ENCODE data around the gene PGS1.

The PGS1 gene

GRCh38 chr17:78397681-78398101 lies 19.2 kb downstream of the PGS1 start:
- Mint-ChIP-seq H3K27me3 (no peaks in the 10 kb centered on the region), H3K9me3 (no peaks in the 10 kb centered on the region), H3K4me3 (no peak overlapping the region), H3K27ac (no peak overlapping the region), H3K4me1 (peaks cover 8% of the 10 kb centered on the region), H3K36me3 (peaks cover 31% of the 10 kb centered on the region)
- no peak for ATAC-seq (ENCODE audit: low read depth)
- DNase-seq (ENCODE audit: low spot score in 2 of 2): no peak

- Mint-ChIP-seq H3K4me3 (no peak overlapping the region), H3K9me3 (no peaks in the 10 kb centered on the region)
These were observed 19.9 kb downstream of the PGS1 start for GRCh38 chr17:78398390-78398789.

GRCh38 chr17:78399028-78399692 lies 20.7 kb downstream of the PGS1 start:
- DNase-seq (ENCODE audit: low spot score in 2 of 2): no peak
- H3K36me3 Mint-ChIP-seq: peaks cover 39% of the 10 kb centered on the region

More at GRCh38 chr17:78398390-78398789, 19.9 kb downstream of the PGS1 start:
- Mint-ChIP-seq H3K27me3 (no peaks in the 10 kb centered on the region), H3K4me1 (peaks cover 5% of the 10 kb centered on the region), H3K36me3 (peaks cover 36% of the 10 kb centered on the region), H3K27ac (no peak overlapping the region)
- DNase-seq (ENCODE audit: low spot score in 2 of 2) (no peak), ATAC-seq (ENCODE audit: low read depth) (no peak)

GRCh38 chr17:78399693-78400144 lies 21.3 kb downstream of the PGS1 start:
- DNase-seq (ENCODE audit: low spot score in 2 of 2) (no peak), ATAC-seq (ENCODE audit: low read depth) (no peak)
- Mint-ChIP-seq H3K27ac (no peak overlapping the region), H3K36me3 (peaks cover 37% of the 10 kb centered on the region), H3K4me1 (no peaks in the 10 kb centered on the region), H3K27me3 (no peaks in the 10 kb centered on the region), H3K9me3 (no peaks in the 10 kb centered on the region), H3K4me3 (no peak overlapping the region)

More at GRCh38 chr17:78399028-78399692, 20.7 kb downstream of the PGS1 start:
- no peaks in the 10 kb centered on the region for H3K27me3 Mint-ChIP-seq
- H3K27ac Mint-ChIP-seq: no peak overlapping the region
- H3K9me3 Mint-ChIP-seq: no peaks in the 10 kb centered on the region
- no peak for ATAC-seq (ENCODE audit: low read depth)
- H3K4me3 Mint-ChIP-seq: no peak overlapping the region
- peaks cover 2% of the 10 kb centered on the region for H3K4me1 Mint-ChIP-seq

GRCh38 chr17:78400581-78401240 lies 22.3 kb downstream of the PGS1 start:
- H3K4me3 Mint-ChIP-seq: no peak overlapping the region
- ATAC-seq (ENCODE audit: low read depth): no peak

GRCh38 chr17:78401246-78401645 lies 22.8 kb downstream of the PGS1 start:
- DNase-seq (ENCODE audit: low spot score in 2 of 2) (no peak), ATAC-seq (ENCODE audit: low read depth) (no peak)
- no peaks in the 10 kb centered on the region for H3K27me3 Mint-ChIP-seq
- H3K4me3 Mint-ChIP-seq: no peak overlapping the region
- H3K36me3 Mint-ChIP-seq: peaks cover 34% of the 10 kb centered on the region
- no peaks in the 10 kb centered on the region for H3K9me3 Mint-ChIP-seq
- no peak overlapping the region for H3K27ac Mint-ChIP-seq
- no peaks in the 10 kb centered on the region for H3K4me1 Mint-ChIP-seq

More at GRCh38 chr17:78400581-78401240, 22.3 kb downstream of the PGS1 start:
- DNase-seq (ENCODE audit: low spot score in 2 of 2): no peak
- peaks cover 38% of the 10 kb centered on the region for H3K36me3 Mint-ChIP-seq
- H3K27me3 Mint-ChIP-seq: no peaks in the 10 kb centered on the region
- no peaks in the 10 kb centered on the region for H3K9me3 Mint-ChIP-seq
- H3K27ac Mint-ChIP-seq: no peak overlapping the region
- H3K4me1 Mint-ChIP-seq: no peaks in the 10 kb centered on the region

- Mint-ChIP-seq H3K4me1 (no peaks in the 10 kb centered on the region), H3K9me3 (no peaks in the 10 kb centered on the region), H3K27ac (no peak overlapping the region), H3K27me3 (no peaks in the 10 kb centered on the region), H3K4me3 (no peak overlapping the region), H3K36me3 (peaks cover 30% of the 10 kb centered on the region)
- DNase-seq (ENCODE audit: low spot score in 2 of 2): no peak
- no peak for ATAC-seq (ENCODE audit: low read depth)
These were observed 23.4 kb downstream of the PGS1 start for GRCh38 chr17:78401891-78402290.

- Mint-ChIP-seq H3K36me3 (peaks cover 23% of the 10 kb centered on the region), H3K27ac (no peak overlapping the region), H3K27me3 (no peaks in the 10 kb centered on the region), H3K9me3 (no peaks in the 10 kb centered on the region), H3K4me1 (no peaks in the 10 kb centered on the region), H3K4me3 (no peak overlapping the region)
- ATAC-seq (ENCODE audit: low read depth): no peak
- DNase-seq (ENCODE audit: low spot score in 2 of 2): no peak
These were observed 25.4 kb downstream of the PGS1 start for GRCh38 chr17:78403822-78404221.

GRCh38 chr17:78406396-78406795 lies 27.9 kb downstream of the PGS1 start:
- no peaks in the 10 kb centered on the region for H3K27me3 Mint-ChIP-seq
- peaks cover 24% of the 10 kb centered on the region for H3K36me3 Mint-ChIP-seq
- H3K27ac Mint-ChIP-seq: no peak overlapping the region
- no peak for ATAC-seq (ENCODE audit: low read depth)
- H3K4me3 Mint-ChIP-seq: no peak overlapping the region
- DNase-seq (ENCODE audit: low spot score in 2 of 2): no peak
- H3K9me3 Mint-ChIP-seq: no peaks in the 10 kb centered on the region
- peaks cover 4% of the 10 kb centered on the region for H3K4me1 Mint-ChIP-seq

GRCh38 chr17:78406920-78407319 lies 28.5 kb downstream of the PGS1 start:
- Mint-ChIP-seq H3K27ac (peak overlapping the region; percentile 55), H3K27me3 (no peaks in the 10 kb centered on the region), H3K9me3 (no peaks in the 10 kb centered on the region), H3K36me3 (peaks cover 24% of the 10 kb centered on the region), H3K4me1 (peaks cover 4% of the 10 kb centered on the region), H3K4me3 (no peak overlapping the region)
- DNase-seq (ENCODE audit: low spot score in 2 of 2) (no peak), ATAC-seq (ENCODE audit: low read depth) (no peak)

- no peak for DNase-seq (ENCODE audit: low spot score in 2 of 2)
- no peaks in the 10 kb centered on the region for H3K9me3 Mint-ChIP-seq
- no peaks in the 10 kb centered on the region for H3K27me3 Mint-ChIP-seq
- no peak overlapping the region for H3K4me3 Mint-ChIP-seq
- H3K27ac Mint-ChIP-seq: no peak overlapping the region
- no peak for ATAC-seq (ENCODE audit: low read depth)
- peaks cover 6% of the 10 kb centered on the region for H3K4me1 Mint-ChIP-seq
- peaks cover 22% of the 10 kb centered on the region for H3K36me3 Mint-ChIP-seq
These were observed 29.0 kb downstream of the PGS1 start for GRCh38 chr17:78407387-78408000.

- no peaks in the 10 kb centered on the region for H3K27me3 Mint-ChIP-seq
- no peak overlapping the region for H3K4me3 Mint-ChIP-seq
- H3K27ac Mint-ChIP-seq: peak overlapping the region; percentile 65
- ATAC-seq (ENCODE audit: low read depth) (no peak), DNase-seq (ENCODE audit: low spot score in 2 of 2) (no peak)
- peaks cover 13% of the 10 kb centered on the region for H3K4me1 Mint-ChIP-seq
- H3K9me3 Mint-ChIP-seq: no peaks in the 10 kb centered on the region
- peaks cover 17% of the 10 kb centered on the region for H3K36me3 Mint-ChIP-seq
These were observed 30.1 kb downstream of the PGS1 start for GRCh38 chr17:78408476-78409050.

- no peak overlapping the region for H3K4me3 Mint-ChIP-seq
- no peaks in the 10 kb centered on the region for H3K27me3 Mint-ChIP-seq
- H3K9me3 Mint-ChIP-seq: no peaks in the 10 kb centered on the region
- DNase-seq (ENCODE audit: low spot score in 2 of 2) (no peak), ATAC-seq (ENCODE audit: low read depth) (no peak)
- H3K4me1 Mint-ChIP-seq: peaks cover 13% of the 10 kb centered on the region
- peak overlapping the region; percentile 65 for H3K27ac Mint-ChIP-seq
- peaks cover 14% of the 10 kb centered on the region for H3K36me3 Mint-ChIP-seq
These were observed 30.9 kb downstream of the PGS1 start for GRCh38 chr17:78409191-78409928.

Measured in memory B cell (primary cell).